Natural killer cell (primary cell): Measurements from ENCODE around the gene SFMBT1. TPM values are rescaled to one million over a fixed set of nuclear protein-coding genes. Genes with fewer than 3 reads are reported as not detected.

ENCODE experiments used
- ATAC-seq, 3 donors: fragments of 150-1000 bp in 2 of 3; fragments of 200-7000 bp in 1 of 3; cut with Tn5 transposase; 1 replicate in 1 of 3; 2 replicates in 2 of 3; pipeline ENCODE4 v1.10.0; 2021; ENCODE audit warnings: mild to moderate bottlenecking in 2 of 3, moderate library complexity in 2 of 3
- DNase-seq, 2 donors: peaks; one replicate each; pipeline versions ENCODE4 v3.0.0 to v3.0.0-alpha.2; 2013 to 2021; ENCODE audit warnings: mixed read lengths in 1 of 2
- H3K27ac ChIP-seq: one replicate; pipeline ENCODE4 v1.5.1; 2013; ENCODE audit warnings: mild to moderate bottlenecking, low read length
- H3K27me3 ChIP-seq: one replicate; pipeline ENCODE4 v1.6.1; 2013; ENCODE audit warnings: low read length; ENCODE audit not compliant: control insufficient read depth, insufficient read depth
- H3K36me3 ChIP-seq: one replicate; pipeline ENCODE4 v1.6.1; 2013; ENCODE audit warnings: low read length; ENCODE audit not compliant: control insufficient read depth, insufficient read depth
- H3K4me1 ChIP-seq: one replicate; pipeline ENCODE4 v1.6.1; 2013; ENCODE audit warnings: low read length; ENCODE audit not compliant: control insufficient read depth, insufficient read depth
- H3K4me3 ChIP-seq: one replicate; pipeline ENCODE4 v1.5.1; 2013; ENCODE audit warnings: low read length
- H3K9me3 ChIP-seq: one replicate; pipeline ENCODE4 v1.6.1; 2013; ENCODE audit warnings: low read length; ENCODE audit not compliant: control insufficient read depth, insufficient read depth
- H3K27ac Mint-ChIP-seq, 2 donors: one replicate each; pipeline ENCODE4 v1.8.0; 2022; ENCODE audit warnings: mild to moderate bottlenecking in 2 of 2, mixed read lengths in 2 of 2, moderate library complexity in 1 of 2
- H3K27me3 Mint-ChIP-seq, 2 donors: one replicate each; pipeline ENCODE4 v1.8.0; 2022; ENCODE audit warnings: low read depth in 2 of 2, mixed read lengths in 2 of 2
- H3K36me3 Mint-ChIP-seq: one replicate; pipeline ENCODE4 v1.8.0; 2022; ENCODE audit warnings: mixed read lengths
- H3K4me1 Mint-ChIP-seq, 2 donors: one replicate each; pipeline ENCODE4 v1.8.0; 2022; ENCODE audit warnings: mixed read lengths in 2 of 2
- H3K4me3 Mint-ChIP-seq: one replicate; pipeline ENCODE4 v1.8.0; 2022; ENCODE audit warnings: mild to moderate bottlenecking, moderate library complexity, mixed read lengths
- H3K9me3 Mint-ChIP-seq, 2 donors: one replicate each; pipeline ENCODE4 v1.8.0; 2022; ENCODE audit warnings: mixed read lengths in 2 of 2
- CTCF ChIP-seq: fragments of 200-600 bp; IDR thresholded peaks from one replicate; pipeline ENCODE4 v1.8.0; 2022; ENCODE audit warnings: antibody characterized with exemption
- WGBS: methylation state at CpG from one replicate; pipeline ENCODE4 v1.1.7; 2013; ENCODE audit warnings: missing lambda C conversion rate; ENCODE audit not compliant: insufficient coverage; 5-methylcytosine and 5-hydroxymethylcytosine counted together
- intact Hi-C: fragments of 100-400 bp; cut with micrococcal nuclease; formaldehyde crosslinking; loops from one replicate; pipeline ENCODE4 v1.14.2; 2022
- total RNA-seq, 4 donors: library from RNA; stranded (reverse); fragments of 120-200 nt in 1 of 4; gene quantifications; one replicate each; pipeline versions ENCODE4 v1.2.3 to v1.2.4, GENCODE V29; 2013 to 2022

SFMBT1 gene
- total RNA-seq, 3 donors from 2014 or later (not counting 1 experiment from before 2014, with no cell fraction given): 20.2 to 22.3 (median 22.2) TPM

GRCh38 chr3:52860424-52860768 lies 185.5 kb downstream of the SFMBT1 start:
- intact Hi-C loops: no loop called here

DNA sequence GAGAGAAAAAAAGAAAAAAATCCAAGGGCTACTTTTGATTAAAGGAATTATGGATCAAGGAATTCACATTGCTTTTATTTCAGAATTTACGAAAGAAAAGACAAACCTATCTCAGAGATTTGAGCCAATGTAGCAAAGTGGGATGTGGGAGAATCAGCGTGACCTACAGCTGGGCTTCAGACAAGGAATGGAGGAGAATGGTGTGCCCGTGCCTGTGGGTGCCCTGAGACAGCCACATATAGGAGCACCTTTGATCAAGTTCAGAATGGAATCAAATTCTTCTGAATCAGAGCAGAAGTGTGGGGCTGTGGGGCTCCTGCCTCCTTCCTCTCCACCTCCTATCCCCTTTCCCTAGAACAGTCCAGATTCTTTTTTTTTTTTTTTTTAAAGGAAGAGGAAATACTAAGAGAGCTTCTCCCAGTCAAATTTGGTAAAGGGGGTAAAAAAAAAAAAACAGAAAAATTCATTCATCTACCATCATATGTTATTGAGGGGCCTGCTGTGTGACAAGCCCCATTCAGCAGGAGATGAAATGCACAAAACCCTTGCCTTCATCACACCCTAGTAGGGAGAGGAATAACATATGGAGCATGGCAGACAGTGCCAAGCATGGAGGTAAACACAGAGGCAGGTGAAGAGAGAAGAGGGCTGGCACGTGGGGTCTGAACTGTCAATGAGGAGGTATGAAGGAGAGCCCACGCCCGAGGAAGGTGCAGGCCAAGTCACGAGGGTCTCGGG lies 186.0 kb downstream of the SFMBT1 start:
- H3K9me3 ChIP-seq: peaks cover 8% of the 10 kb centered on the region
- H3K27me3 ChIP-seq: no peaks in the 10 kb centered on the region
- no peak for DNase-seq
- H3K4me3 Mint-ChIP-seq: no peak overlapping the region
- H3K36me3 ChIP-seq: peaks cover 2% of the 10 kb centered on the region
- no peak overlapping the region for H3K27ac Mint-ChIP-seq
- H3K27me3 Mint-ChIP-seq: no peaks in the 10 kb centered on the region
- TF ChIP-seq CTCF: no peak
- H3K36me3 Mint-ChIP-seq: no peaks in the 10 kb centered on the region
- 98% methylated on average over 8 of the region's 8 CpGs for WGBS
- peaks cover 15 to 17% of the 10 kb centered on the region in 2 donors for H3K4me1 Mint-ChIP-seq
- no peak overlapping the region for H3K27ac ChIP-seq
- H3K4me3 ChIP-seq: no peak overlapping the region
- H3K4me1 ChIP-seq: no peaks in the 10 kb centered on the region
- ATAC-seq: no peak
- no peaks in the 10 kb centered on the region for H3K9me3 Mint-ChIP-seq
- intact Hi-C loops: no loop called here

More at GRCh38 chr3:52860424-52860768, 185.5 kb downstream of the SFMBT1 start:
- TF ChIP-seq CTCF: no peak
- Mint-ChIP-seq H3K27me3 (no peaks in the 10 kb centered on the region), H3K36me3 (no peaks in the 10 kb centered on the region), H3K4me1 (peaks cover 15 to 17% of the 10 kb centered on the region in 2 donors), H3K4me3 (no peak overlapping the region), H3K9me3 (peaks cover 0 to 2% of the 10 kb centered on the region in 2 donors), H3K27ac (no peak overlapping the region)
- no peak overlapping the region for H3K27ac ChIP-seq
- no peak overlapping the region for H3K4me3 ChIP-seq
- peaks cover 8% of the 10 kb centered on the region for H3K9me3 ChIP-seq
- no peak for DNase-seq
- H3K27me3 ChIP-seq: no peaks in the 10 kb centered on the region
- peaks cover 2% of the 10 kb centered on the region for H3K36me3 ChIP-seq
- 97% methylated on average over 7 of the region's 8 CpGs for WGBS
- no peak for ATAC-seq
- H3K4me1 ChIP-seq: no peaks in the 10 kb centered on the region

DNA sequence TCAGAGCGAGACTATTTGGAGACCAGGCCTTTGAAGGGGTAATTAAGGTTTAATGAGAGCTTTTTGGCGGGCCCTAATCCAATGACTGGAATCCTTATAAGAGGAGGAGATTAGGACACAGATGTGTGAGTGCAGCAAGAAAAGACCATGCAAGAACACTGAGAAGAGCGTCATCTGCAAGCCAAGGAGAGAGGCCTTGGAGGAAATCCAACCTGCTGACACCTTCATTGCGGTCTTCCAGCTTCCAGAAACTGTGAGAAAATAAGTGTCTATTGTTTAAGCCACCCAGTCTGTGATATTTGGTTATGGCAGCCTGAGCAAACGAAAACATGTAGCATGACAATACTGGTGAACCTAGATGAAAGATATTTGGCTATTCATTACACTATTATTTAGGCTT lies 188.0 kb downstream of the SFMBT1 start:
- DNase-seq: no peak
- TF ChIP-seq CTCF: no peak
- H3K27me3 ChIP-seq: no peaks in the 10 kb centered on the region
- Mint-ChIP-seq H3K9me3 (no peaks in the 10 kb centered on the region), H3K27me3 (no peaks in the 10 kb centered on the region), H3K36me3 (no peaks in the 10 kb centered on the region), H3K4me1 (peaks cover 15 to 17% of the 10 kb centered on the region in 2 donors), H3K27ac (no peak overlapping the region), H3K4me3 (no peak overlapping the region)
- no peak overlapping the region for H3K4me3 ChIP-seq
- peaks cover 5% of the 10 kb centered on the region for H3K36me3 ChIP-seq
- ATAC-seq: no peak
- H3K9me3 ChIP-seq: no peaks in the 10 kb centered on the region
- WGBS: 100% methylated on average over 5 of the region's 5 CpGs
- H3K4me1 ChIP-seq: no peaks in the 10 kb centered on the region
- no peak overlapping the region for H3K27ac ChIP-seq
- intact Hi-C loops: no loop called here

GRCh38 chr3:52857133-52857532 lies 188.7 kb downstream of the SFMBT1 start:
- TF ChIP-seq CTCF: no peak
- DNase-seq (no peak), ATAC-seq (no peak)
- Mint-ChIP-seq H3K4me3 (no peak overlapping the region), H3K4me1 (peaks cover 11 to 13% of the 10 kb centered on the region in 2 donors), H3K9me3 (no peaks in the 10 kb centered on the region), H3K27me3 (no peaks in the 10 kb centered on the region), H3K36me3 (no peaks in the 10 kb centered on the region), H3K27ac (no peak overlapping the region)
- no peaks in the 10 kb centered on the region for H3K27me3 ChIP-seq
- H3K9me3 ChIP-seq: no peaks in the 10 kb centered on the region
- 100% methylated on average over 3 of the region's 3 CpGs for WGBS
- intact Hi-C loops: no loop called here
- H3K4me3 ChIP-seq: no peak overlapping the region
- no peak overlapping the region for H3K27ac ChIP-seq
- peaks cover 8% of the 10 kb centered on the region for H3K36me3 ChIP-seq
- no peaks in the 10 kb centered on the region for H3K4me1 ChIP-seq
